Ishikawa (cell line): Measurements from ENCODE around the gene ITPR1.

Source experiments
- CEBPB ChIP-seq: IDR thresholded peaks from 2 replicates; pipeline ENCODE4 v1.6.1; 2012
- CREB1 ChIP-seq: IDR thresholded peaks from 2 replicates; pipeline ENCODE4 v1.6.1; 2012; ENCODE audit warnings: low read depth
- MAX ChIP-seq: IDR thresholded peaks from 2 replicates; pipeline ENCODE4 v1.6.1; 2012
- TEAD4 ChIP-seq: IDR thresholded peaks from 2 replicates; pipeline ENCODE4 v1.6.1; 2012
- ZBTB7A ChIP-seq: IDR thresholded peaks from 2 replicates; pipeline ENCODE4 v1.6.1; 2012; ENCODE audit warnings: low read depth
- TF ChIP-seq, protein P1 (sequence below): IDR thresholded peaks from 2 replicates; pipeline ENCODE4 v1.6.1; 2012; ENCODE audit warnings: low read depth, mild to moderate bottlenecking

GRCh38 chr3:4517093-4517492 lies 23.9 kb downstream of the ITPR1 start:
- TF ChIP-seq ZBTB7A (no peak), CREB1 (no peak), MAX (no peak), TEAD4 (no peak), CEBPB (no peak)
- TF ChIP-seq, protein P1, sequence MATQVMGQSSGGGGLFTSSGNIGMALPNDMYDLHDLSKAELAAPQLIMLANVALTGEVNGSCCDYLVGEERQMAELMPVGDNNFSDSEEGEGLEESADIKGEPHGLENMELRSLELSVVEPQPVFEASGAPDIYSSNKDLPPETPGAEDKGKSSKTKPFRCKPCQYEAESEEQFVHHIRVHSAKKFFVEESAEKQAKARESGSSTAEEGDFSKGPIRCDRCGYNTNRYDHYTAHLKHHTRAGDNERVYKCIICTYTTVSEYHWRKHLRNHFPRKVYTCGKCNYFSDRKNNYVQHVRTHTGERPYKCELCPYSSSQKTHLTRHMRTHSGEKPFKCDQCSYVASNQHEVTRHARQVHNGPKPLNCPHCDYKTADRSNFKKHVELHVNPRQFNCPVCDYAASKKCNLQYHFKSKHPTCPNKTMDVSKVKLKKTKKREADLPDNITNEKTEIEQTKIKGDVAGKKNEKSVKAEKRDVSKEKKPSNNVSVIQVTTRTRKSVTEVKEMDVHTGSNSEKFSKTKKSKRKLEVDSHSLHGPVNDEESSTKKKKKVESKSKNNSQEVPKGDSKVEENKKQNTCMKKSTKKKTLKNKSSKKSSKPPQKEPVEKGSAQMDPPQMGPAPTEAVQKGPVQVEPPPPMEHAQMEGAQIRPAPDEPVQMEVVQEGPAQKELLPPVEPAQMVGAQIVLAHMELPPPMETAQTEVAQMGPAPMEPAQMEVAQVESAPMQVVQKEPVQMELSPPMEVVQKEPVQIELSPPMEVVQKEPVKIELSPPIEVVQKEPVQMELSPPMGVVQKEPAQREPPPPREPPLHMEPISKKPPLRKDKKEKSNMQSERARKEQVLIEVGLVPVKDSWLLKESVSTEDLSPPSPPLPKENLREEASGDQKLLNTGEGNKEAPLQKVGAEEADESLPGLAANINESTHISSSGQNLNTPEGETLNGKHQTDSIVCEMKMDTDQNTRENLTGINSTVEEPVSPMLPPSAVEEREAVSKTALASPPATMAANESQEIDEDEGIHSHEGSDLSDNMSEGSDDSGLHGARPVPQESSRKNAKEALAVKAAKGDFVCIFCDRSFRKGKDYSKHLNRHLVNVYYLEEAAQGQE = no peak
